NCI-H510A treated with DMSO at 0.1 percent for 48 hours (cell line): ENCODE data around the gene ZNF605.
"Not testable (repeated sequence)": the region's sequence is repeated elsewhere in the genome, so short reads cannot be mapped to it uniquely, and the experiment has no call there.

Experiments
- DNase-seq: peaks from one replicate; lab custom pipeline; 2025; lab: John Stamatoyannopoulos, UW

ZNF605 gene

DNA sequence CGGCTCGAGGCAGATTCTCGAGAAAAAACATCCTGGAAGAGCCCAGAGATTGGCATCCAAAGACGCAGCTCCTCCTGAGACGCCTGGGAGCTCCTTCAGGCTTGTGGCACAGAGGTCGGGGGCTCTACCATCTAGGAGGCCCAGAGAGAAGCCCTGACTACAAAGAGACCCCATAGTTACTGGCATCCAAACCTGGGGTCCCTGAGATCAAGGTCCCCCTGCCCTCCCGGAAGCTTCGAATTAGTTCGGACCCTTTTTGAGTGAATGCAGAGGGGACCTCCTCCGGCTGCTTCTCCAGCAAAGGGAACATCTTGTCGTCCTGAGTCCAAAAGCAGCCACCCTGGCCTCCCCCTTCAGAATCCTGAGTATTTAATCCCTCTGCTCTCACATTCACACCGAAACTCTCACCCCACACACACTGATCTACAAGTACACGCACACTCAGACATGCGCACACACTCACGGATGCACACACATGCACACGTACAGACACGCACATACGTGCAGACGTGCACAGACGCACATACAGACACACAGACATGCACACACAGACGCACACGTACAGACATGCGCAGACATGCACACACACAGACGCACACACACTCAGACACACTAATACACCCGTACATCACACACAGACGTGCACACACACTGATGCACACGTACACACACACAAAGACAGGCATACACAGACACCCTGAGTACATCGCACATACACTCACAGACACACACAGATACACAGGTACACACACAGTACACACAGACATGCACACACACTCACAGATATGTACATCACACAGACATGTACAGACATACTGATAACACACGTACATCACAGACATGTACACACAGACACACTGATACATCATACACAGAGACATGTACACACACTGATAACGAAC lies 5.9 kb downstream of the ZNF605 start:
- DNase-seq, result no peak

DNA sequence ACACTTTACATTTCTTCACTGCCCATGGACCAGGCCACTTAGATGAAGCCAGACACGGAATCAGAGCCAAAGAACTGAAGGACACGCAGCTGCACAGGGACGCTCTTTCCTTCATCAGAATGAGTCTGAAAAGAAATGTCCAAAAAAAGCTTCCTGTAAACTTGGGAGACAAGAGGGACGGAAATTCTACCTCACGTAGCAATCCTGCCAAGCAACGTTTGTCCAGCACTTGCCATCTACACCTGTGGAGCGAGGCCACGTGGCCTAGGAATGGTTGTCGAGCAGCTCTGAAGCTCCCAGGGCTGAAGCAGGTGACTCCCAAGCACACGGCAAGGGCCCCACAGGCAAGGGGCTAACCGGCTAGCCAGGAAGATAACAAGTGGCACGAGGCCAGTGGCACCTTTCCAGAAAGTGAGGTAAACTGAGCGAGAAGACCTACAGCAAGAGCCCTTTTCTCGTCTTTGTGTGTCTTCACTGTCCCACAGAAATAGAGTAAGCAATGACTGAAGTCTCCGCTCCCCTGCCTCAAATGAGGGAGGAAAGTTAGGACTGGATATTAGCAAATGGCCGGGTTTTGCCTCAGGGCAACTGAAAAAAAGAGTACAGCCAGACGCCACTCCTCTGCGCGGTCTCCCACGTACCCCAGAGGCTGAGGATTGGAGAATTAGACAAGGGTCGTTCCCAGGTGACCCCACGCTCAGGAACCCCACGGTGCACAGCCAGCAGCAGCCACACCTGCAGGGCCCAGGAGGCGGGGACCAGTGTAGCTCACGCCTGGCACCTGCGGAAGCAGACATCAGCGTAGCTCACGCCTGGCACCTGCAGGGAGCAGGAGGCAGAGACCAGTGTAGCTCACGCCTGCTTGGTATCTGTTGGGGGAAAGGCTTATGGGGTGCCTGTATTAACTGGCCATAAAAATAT lies 7.7 kb downstream of the ZNF605 start:
- no peak for DNase-seq

DNA sequence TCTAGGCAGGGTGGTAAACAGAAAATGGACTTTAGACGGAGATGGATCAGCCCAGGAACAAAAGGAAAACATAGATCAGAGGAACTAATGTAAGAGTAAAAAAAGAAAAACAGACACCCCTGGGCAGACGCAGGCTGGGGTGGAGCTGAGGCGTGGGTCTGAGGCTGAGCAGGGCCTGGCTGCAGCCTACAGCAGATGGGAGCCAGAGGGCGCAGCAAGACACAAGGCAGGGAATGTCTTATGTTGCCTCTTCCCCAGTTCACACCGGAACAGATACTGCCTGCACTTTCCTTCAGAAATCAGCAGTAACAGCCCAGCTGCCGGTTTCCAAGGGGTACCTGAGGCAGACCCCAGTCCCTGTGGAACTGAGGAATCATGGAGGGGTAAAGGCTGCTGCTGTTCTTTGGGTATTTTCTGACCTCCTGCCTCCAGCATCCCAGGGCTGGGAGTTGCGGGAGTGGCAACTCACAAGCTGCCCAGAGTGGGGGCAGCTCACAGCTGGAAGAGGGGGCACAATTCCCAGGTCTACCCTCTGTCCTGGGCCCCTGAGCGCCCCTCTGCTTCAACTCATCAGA lies 9.8 kb downstream of the ZNF605 start:
- no peak for DNase-seq

DNA sequence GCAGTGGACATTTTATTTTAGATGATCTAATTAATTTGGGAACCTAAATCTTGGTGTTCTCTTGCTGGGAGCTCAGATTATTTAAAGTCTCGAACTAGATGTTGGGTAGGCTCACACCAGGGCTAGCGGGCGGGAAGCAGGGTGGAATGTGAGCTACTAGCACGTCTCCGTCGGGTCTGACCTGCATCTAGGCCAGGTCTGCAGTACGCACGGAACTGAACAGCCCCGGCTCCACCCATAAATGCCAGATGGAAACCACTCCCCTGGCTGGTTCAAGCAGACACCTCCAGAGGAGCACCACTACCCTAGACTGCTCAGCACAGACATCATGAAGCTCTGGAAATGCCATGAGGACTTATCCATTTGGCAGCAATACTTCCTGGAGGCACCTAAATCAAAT lies 10.3 kb downstream of the ZNF605 start:
- DNase-seq, result no peak

DNA sequence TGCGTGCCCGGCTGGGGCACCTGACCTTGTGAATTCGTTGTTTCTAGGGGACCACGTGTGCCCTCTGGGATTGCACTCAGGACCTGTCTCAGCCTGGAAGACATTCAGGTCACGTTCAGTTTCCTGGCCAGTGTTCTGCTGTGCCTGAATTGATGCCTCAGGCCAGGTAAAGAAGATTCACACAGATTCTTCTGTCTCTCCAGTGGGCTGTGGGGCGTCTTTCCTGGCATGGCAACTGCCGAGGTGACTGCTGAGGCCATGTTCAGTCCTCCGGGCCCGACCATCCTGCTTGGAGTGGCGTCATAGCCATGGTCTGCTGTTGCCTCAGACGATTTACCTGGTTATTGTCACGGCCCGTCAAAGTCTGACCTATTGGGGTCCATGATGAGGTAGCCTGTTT lies 13.5 kb downstream of the ZNF605 start:
- DNase-seq, result no peak

DNA sequence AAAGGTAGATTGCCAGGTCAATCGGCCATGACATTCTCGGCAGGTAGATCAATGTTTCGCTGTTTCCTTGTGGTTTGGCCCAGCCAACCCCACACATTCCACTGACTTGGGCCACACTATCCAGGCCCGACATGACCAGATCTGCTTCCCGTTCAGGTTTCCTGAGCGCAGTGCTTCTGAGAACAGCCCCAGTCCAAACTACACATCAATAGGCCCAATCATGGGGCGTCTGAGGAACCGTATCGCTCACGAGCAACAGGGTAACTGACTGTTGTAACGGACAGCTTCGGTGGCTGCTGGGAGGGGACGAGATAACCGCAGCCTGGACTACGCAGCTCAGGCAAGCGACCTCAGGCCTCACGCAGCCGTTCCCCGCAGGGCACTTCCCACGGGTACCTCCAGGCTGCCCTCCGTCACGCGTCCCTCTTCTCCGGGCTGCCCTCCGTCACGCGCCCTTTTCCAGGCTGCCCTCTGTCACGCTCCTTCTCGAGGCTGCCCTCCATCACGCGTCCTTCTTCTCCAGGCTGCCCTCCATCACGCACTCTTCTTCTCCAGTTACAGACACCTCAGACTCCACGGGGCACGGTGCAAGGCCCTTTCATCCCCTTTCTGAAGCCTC lies 14.7 kb downstream of the ZNF605 start:
- no peak for DNase-seq

DNA sequence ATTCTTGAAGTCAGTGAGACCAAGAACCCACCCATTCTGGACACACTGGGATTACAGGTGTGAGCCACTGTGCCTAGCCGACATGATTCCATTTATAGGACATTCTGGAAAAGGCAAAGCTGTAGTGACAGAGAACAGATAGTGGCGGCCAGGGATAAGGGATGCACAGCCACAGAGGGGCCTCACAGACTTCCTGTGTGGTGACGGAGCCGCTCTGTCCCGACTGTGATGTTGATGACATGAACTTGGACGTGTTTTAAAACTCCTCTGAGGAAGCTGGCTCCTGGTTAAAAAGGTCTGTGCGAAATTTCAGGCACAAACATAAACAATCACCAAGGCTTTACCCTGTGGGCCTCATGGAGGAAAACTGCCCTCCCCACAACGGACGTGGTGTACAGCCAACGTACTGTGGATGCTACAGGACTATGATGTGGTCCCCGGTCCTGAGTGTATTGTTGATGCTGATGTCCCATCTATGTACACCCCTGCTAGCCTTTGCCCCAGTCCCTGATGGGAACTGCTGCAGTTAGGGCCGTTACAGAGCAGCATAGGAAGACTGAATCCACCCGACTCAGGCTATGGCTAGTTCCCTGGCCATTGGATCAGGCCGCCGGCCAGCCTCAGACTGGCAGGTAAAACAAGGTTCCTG lies 15.9 kb downstream of the ZNF605 start:
- DNase-seq, result no peak

DNA sequence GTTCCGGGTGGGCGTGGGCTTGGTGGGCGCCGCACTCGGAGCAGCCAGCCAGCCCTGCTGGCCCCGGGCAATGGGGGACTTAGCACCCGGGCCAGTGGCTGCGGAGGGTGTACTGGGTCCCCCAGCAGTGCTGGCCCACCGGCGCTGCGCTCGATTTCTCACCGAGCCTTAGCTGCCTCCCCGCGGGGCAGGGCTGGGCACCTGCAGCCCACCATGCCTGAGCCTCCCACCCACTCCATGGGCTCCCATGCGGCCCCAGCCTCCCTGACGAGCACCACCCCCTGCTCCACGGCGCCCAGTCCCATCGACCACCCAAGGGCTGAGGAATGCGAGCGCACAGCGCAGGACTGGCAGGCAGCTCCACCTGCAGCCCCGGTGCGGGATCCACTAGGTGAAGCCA lies 17.3 kb downstream of the ZNF605 start:
- not testable (repeated sequence) for DNase-seq

DNA sequence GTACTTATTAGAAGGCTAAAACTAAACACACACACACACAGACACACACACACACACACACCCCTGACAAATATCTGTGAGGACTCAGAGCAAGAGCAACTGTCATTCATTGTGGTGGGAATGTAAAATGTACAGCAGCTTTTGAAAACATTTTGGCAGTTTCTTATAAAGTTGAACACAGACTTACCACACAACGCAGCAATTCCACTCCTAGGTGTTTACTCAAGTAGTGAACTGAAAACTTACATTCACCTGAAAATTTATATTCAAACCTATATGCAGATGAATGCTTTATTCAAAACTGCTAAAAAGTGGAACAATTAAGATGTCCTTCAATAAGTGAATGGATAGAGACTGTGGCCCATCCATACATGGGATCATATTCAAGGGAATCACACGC lies 18.6 kb downstream of the ZNF605 start:
- no peak for DNase-seq

DNA sequence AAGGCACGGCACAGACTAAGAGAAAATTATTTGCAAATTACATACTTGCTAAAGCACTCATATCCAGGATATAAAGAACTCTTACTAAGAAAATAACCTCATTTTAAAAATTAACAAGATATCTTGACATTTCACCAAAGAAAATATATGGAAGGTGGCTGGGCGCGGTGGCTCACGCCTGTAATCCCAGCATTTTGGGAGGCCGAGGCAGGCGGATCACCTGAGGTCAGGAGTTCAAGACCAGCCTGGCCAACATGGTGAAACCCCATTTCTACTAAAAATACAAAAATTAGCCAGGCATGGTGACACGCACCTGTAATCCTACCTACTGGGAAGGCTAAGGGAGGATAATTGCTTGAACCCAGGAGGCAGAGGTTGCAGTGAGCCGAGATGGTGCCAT lies 19.2 kb downstream of the ZNF605 start:
- not testable (repeated sequence) for DNase-seq

DNA sequence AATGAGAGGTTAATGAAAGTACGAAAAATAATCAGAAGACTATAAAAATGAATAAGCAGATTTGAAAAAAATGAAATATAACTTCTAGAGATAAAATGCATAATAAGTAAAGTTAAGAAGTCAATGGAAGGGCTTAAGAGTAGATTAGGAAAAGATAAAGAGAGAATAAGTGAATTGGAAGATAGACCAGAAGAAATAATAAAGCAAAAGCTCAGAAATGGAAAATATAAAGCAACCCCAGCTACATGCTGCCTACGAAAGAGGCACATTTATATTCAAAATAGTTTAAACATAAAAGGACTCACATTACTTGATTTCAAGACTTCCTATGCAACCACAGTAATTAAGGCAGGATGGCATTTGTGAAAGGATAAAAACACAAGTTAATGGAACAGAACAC lies 19.9 kb downstream of the ZNF605 start:
- DNase-seq, result no peak

DNA sequence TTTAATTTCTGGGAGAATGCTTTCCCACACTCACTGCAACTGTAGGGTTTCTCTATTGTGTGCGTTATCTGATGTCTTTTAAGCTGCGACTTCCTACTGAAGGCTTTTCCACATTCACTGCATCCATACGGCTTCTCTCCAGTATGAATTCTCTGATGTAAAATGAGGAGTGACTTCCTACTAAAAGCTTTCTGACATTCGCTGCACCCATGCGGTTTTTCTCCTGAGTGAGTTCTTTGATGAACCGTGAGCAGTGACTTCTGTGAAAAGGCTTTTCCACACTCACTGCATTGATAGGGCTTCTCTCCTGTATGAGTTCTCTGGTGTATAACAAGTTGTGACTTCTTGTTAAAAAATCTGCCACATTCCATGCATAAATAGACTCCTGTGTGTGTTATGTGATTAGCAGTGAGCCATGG lies 29.7 kb downstream of the ZNF605 start:
- DNase-seq, result no peak

DNA sequence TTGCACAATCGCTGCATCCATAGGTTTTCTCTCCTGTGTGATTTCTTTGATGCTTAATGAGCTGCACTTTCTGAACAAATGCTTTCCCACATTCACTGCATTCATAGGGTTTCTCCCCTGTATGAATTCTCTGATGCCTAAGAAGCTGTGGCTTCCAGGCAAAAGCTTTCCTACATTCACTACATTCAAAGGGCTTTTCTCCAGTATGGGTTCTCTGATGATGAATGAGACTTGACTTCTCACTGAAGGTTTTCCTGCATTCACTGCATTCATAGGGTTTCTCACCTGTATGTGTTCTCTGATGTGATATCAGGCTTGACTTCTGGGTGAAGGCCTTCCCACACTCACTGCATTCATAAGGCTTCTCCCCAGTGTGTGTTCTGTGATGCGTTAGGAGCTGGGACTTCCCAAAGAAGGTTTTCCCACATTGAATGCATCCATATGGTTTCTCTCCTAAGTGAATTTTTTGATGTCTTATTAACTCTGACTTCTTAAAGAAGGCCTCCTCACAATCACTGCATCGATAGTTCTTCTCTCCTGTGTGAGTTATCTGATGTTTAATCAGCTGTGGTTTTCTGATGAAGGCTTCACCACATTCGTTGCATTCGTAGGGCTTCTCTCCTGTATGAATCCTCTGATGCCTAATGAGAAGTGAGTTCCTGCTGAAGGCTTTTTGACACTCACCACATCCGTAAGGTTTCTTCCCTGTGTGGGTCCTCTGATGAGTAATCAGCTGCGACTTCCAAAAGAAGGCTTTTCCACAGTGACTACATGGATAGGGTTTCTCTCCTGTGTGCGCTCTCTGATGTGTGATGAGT lies 30.3 kb downstream of the ZNF605 start:
- no peak for DNase-seq

DNA sequence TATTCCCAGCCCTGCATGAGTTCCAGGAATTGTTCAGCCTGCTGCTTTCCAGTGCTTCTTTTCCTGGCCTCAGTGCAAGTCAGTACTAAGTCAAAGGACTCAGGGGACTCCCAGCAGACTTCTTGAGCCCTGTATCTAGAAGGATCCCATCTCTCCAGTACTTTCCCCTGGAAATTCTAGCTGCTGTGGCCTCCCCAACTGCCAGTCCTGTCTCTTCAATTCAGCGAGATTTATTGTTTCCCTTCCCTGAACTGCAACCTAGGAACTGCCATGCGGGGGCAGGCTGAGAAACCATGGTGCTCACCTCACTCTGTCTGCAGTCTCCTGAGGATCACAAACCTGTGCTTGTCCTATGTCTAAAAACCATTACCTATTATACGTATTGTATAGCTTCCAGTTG lies 31.8 kb downstream of the ZNF605 start:
- no peak for DNase-seq

DNA sequence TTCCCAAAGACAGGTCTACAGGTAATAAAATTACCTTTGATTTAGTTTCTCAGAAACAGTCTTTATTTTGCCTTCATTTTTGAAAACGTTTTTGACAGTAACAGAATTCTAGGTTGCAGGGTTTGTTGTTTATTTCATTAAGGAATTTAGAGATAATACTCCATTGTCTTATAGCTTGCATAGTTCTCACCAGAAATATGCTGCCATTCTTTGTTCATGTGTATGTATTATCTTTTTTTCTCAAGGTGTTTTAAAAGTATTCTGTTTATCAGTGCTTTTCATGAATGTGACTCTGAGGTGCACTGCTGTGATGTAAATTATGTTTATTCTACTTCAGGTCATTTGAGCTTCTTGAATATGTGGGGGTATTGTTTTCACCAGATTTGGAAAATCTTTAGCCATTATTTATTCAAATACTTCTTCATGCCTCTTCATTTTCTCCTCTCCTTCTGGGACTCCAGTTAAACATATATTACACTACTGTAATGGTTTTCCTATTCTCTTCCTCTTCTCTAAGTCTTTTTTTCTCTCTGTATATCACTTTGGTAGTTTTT lies 32.7 kb downstream of the ZNF605 start:
- no peak for DNase-seq

DNA sequence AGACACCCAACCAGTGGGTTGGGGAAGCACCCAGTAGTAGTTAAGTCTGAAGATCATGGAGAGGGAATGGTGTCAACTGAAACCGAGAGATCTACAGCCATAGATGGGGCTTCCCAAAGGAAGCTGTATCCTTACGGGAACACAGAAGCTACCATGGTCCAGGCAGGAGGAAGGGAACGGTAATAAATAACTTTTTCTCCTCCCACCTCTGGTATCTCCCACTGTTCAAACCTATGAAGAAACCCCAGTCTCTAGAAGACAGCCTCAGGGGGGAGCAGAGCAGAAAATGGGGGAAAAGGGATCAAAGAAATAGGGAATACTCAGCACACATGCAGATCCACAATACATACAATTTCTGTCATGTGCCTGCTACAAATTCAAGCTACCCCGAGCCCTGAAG lies 33.4 kb downstream of the ZNF605 start:
- DNase-seq, result no peak

DNA sequence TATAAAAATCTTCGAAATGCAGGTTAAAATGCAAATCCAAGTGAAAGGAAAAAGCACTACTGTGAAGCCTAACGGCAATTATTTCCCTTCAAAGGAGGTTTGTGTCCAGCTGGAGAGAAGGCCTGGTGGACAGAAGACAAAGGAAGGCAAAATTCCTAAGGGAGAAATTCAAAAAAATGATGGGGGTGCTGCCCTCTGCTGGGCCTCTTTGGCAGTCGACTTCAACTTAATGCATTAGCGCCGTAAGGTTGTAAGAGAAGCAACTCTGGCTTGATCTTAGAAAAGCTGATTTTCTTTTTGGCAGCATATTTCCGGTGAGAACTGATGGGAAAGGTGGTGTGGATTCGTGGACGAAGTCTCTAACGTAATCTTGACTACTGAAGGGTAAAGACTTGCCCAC lies 34.4 kb downstream of the ZNF605 start:
- DNase-seq, result no peak

DNA sequence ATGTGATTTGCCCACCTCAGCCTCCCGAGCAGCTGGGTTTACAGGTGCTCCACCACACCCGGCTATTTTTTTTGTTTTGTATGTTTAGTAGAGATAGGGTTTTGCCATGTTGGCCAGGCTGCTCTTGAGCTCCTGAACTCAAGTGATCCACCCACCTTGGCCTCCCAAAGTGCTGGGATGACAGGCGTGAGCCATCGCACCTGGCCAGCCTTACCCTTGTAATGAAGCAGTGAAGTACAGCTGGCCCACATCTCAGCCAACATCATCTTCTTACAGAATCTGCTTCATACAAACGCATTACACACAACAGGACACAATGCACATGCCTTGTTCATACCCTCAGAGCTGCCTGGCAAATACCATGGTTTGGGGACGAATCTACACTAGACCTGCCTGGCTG lies 37.4 kb downstream of the ZNF605 start:
- no peak for DNase-seq

DNA sequence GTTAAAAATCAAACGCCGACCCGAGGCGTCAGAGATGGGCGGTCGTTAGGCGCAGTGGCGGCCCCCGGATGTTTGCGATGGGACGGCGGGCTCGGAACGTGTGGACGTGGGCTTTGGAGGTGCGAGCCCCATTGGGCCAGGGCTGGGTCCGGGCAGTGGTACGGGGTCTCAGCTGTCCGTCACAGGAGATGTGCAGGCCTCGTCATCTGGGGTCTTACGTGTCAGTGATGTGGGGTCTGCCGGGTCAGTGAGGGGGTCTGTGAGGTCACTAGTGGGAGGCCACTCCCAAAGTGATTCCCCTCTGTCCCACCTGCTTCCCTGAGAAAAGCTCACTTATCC lies 47.1 kb downstream of the ZNF605 start:
- no peak for DNase-seq

DNA sequence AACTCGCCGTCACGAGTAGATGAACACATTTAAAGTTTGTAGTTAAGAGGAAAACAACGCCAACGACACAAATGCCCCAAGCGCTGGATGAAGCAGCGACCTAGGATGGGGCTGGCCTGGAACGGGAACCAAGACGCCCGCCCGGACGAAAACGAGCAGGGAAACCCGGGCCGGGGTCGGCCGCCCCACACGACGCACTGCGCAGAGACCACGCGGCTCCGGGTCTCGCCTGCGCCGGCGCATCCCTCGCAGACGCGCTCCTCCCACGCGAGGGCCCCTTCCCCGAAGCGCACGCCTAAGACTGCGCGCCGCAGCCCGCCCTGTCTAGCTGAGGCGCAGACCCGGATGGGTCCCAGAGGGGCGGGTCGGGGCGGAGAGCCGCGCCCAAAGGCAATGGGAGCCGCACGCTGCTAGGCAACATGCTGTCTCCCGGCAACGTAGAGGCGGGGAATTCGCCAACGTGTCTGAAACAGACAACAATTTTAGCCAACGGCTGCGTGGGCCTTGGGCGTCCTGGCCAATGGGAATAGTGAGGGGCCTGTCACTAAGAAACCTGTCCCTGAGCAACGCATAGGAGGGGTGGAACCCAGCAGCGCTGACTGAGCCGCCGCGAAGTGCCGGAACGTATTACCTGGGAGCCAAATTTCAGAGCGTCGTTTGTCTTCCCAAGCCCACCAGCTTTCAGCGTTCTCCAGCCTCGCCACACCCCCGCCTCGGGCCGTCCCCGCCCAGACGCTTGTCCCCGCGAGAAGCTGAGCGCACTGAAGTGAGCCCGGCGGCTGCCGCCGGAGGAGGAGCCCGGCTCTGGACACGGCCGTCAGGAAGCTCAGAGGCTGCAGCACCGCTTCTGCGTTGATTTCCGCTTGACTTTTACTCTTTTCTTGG lies 47.7 kb downstream of the ZNF605 start:
- peak; percentile 98 for DNase-seq
